ENCODE data around the gene KIDINS220. TPM values are rescaled to one million over a fixed set of nuclear protein-coding genes. Genes with fewer than 3 reads are reported as not detected.

The KIDINS220 gene
- total RNA-seq, 1 donor from 2014 or later: 101 TPM

- Mint-ChIP-seq H3K27ac (ENCODE audit: unreplicated experiment) (no peak overlapping the region), H3K27me3 (ENCODE audit: unreplicated experiment) (no peaks in the 10 kb centered on the region), H3K9me3 (ENCODE audit: unreplicated experiment) (no peaks in the 10 kb centered on the region), H3K4me1 (ENCODE audit: unreplicated experiment) (peaks cover 8% of the 10 kb centered on the region), H3K36me3 (ENCODE audit: unreplicated experiment) (peaks cover 67% of the 10 kb centered on the region), H3K4me3 (ENCODE audit: unreplicated experiment) (no peak overlapping the region)
- no peak for DNase-seq (ENCODE audit: extremely low spot score, unreplicated experiment)
- no peak for TF ChIP-seq CTCF (IDR thresholded peaks at IDR 0.05)
Measured at GRCh38 chr2:8779795-8780671, 57.4 kb downstream of the KIDINS220 start.

DNA sequence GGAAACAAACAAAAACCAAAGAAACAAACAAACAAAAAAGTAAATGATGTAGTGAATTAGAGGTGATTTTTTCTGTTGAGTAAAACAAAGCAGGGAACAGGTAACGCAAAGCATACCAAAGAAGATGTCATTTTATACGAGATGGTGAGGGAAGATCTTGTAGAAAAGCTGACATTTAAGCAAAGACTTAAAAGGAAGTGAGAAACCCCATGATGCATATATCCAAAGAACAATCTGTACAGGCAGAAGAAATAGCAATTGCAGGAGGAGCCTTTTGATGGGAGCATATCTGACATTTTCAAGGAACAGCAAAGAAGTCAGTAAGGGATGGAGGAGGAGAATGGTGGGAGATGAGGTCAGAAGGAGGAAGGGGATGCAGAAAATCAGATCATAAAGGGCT is 63.0 kb downstream of the KIDINS220 start:
- no peaks in the 10 kb centered on the region for H3K9me3 Mint-ChIP-seq (ENCODE audit: unreplicated experiment)
- H3K27me3 Mint-ChIP-seq (ENCODE audit: unreplicated experiment): no peaks in the 10 kb centered on the region
- peaks cover 2% of the 10 kb centered on the region for H3K4me1 Mint-ChIP-seq (ENCODE audit: unreplicated experiment)
- H3K36me3 Mint-ChIP-seq (ENCODE audit: unreplicated experiment): peaks cover 55% of the 10 kb centered on the region
- DNase-seq (ENCODE audit: extremely low spot score, unreplicated experiment): no peak
- H3K27ac Mint-ChIP-seq (ENCODE audit: unreplicated experiment): no peak overlapping the region
- H3K4me3 Mint-ChIP-seq (ENCODE audit: unreplicated experiment): no peak overlapping the region
- no peak for TF ChIP-seq CTCF (IDR thresholded peaks at IDR 0.05)

DNA sequence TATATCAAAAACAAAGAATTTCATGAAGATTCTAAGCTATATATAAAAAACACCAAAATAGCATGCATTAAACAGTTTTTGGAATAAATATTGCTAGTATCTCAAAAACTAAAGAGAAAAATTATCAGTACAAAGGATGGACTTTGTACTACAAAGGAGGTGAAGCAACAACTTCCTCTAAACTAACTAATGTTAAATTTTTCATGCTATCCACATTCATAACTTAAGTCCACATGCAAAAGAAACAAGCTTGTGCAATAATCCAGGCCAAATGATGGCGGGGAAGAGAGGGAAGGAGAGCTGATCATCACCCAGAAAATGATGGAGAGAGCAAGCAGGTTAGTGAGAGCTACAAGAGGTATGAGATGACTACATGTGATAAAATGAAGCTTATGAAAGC is 70.1 kb downstream of the KIDINS220 start:
- no peak overlapping the region for H3K4me3 Mint-ChIP-seq (ENCODE audit: unreplicated experiment)
- H3K27me3 Mint-ChIP-seq (ENCODE audit: unreplicated experiment): no peaks in the 10 kb centered on the region
- DNase-seq (ENCODE audit: extremely low spot score, unreplicated experiment): no peak
- no peak for TF ChIP-seq CTCF (IDR thresholded peaks at IDR 0.05)
- no peaks in the 10 kb centered on the region for H3K4me1 Mint-ChIP-seq (ENCODE audit: unreplicated experiment)
- no peaks in the 10 kb centered on the region for H3K9me3 Mint-ChIP-seq (ENCODE audit: unreplicated experiment)
- H3K36me3 Mint-ChIP-seq (ENCODE audit: unreplicated experiment): peaks cover 29% of the 10 kb centered on the region
- H3K27ac Mint-ChIP-seq (ENCODE audit: unreplicated experiment): no peak overlapping the region

GRCh38 chr2:8761529-8762164 is 75.8 kb downstream of the KIDINS220 start:
- Mint-ChIP-seq H3K4me3 (ENCODE audit: unreplicated experiment) (no peak overlapping the region), H3K9me3 (ENCODE audit: unreplicated experiment) (peaks cover 17% of the 10 kb centered on the region), H3K27me3 (ENCODE audit: unreplicated experiment) (no peaks in the 10 kb centered on the region), H3K4me1 (ENCODE audit: unreplicated experiment) (no peaks in the 10 kb centered on the region), H3K27ac (ENCODE audit: unreplicated experiment) (no peak overlapping the region), H3K36me3 (ENCODE audit: unreplicated experiment) (peaks cover 50% of the 10 kb centered on the region)
- TF ChIP-seq CTCF (IDR thresholded peaks at IDR 0.05): peak; percentile 71
- no peak for DNase-seq (ENCODE audit: extremely low spot score, unreplicated experiment)

- no peak for DNase-seq (ENCODE audit: extremely low spot score, unreplicated experiment)
- H3K27ac Mint-ChIP-seq (ENCODE audit: unreplicated experiment): no peak overlapping the region
- H3K4me1 Mint-ChIP-seq (ENCODE audit: unreplicated experiment): peaks cover 23% of the 10 kb centered on the region
- H3K4me3 Mint-ChIP-seq (ENCODE audit: unreplicated experiment): no peak overlapping the region
- H3K36me3 Mint-ChIP-seq (ENCODE audit: unreplicated experiment): peaks cover 52% of the 10 kb centered on the region
- no peaks in the 10 kb centered on the region for H3K27me3 Mint-ChIP-seq (ENCODE audit: unreplicated experiment)
- H3K9me3 Mint-ChIP-seq (ENCODE audit: unreplicated experiment): peaks cover 27% of the 10 kb centered on the region
- no peak for TF ChIP-seq CTCF (IDR thresholded peaks at IDR 0.05)
Measured at GRCh38 chr2:8756716-8757115, 80.7 kb downstream of the KIDINS220 start.
